Measurements from ENCODE around the gene GPR35.
"Not testable (repeated sequence)": the region's sequence is repeated elsewhere in the genome, so short reads cannot be mapped to it uniquely, and the experiment has no call there.

Gene GPR35

GRCh38 chr2:240642806-240643092 is 17.5 kb downstream of the GPR35 start:
- DNase-seq: no peak

GRCh38 chr2:240643093-240643810 is 18.0 kb downstream of the GPR35 start:
- no peak for DNase-seq

DNA sequence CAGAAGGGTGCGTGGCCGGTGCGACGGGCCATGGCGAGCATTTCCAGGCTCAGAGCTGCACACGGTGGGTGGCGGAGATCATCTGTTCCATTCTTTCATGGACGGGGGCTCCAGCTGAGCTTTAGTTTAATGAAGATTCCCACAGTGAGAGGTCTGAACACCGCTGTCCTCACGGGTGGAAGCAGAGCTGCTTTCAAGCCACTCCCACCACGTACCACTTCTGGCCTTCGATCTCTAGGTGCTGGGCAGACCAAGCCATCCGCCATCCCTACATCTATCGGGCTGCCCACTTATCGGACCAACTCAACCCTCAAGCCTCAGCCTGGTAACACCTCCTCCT is 18.5 kb downstream of the GPR35 start:
- no peak for DNase-seq

GRCh38 chr2:240644171-240644651 is 18.9 kb downstream of the GPR35 start:
- DNase-seq: no peak

DNA sequence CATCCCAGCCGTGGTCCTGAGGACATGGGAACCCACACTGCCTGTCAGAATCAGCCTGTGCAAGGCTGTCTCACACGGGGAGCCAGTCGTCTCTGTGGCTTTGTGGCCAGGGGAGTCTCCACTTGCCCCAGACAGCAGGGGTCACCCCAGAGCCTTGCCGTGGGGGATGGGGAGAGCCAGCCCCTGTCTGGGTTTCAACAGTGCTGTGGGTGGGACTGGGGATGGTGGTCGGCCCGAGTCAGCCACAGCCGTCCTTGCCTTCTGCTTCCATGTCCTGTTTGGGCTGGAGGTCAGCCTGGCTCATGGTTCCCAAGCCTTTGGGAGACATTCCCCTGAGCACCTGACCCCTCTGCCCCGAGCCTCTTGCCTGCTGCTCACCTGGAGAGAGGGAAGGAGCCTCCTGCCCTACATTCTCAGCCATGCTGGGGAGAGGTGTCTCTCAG is 19.6 kb downstream of the GPR35 start:
- no peak for DNase-seq

GRCh38 chr2:240645346-240645745 is 20.1 kb downstream of the GPR35 start:
- DNase-seq: no peak

- no peak for DNase-seq
Observed at GRCh38 chr2:240645801-240646175, 20.5 kb downstream of the GPR35 start.

DNA sequence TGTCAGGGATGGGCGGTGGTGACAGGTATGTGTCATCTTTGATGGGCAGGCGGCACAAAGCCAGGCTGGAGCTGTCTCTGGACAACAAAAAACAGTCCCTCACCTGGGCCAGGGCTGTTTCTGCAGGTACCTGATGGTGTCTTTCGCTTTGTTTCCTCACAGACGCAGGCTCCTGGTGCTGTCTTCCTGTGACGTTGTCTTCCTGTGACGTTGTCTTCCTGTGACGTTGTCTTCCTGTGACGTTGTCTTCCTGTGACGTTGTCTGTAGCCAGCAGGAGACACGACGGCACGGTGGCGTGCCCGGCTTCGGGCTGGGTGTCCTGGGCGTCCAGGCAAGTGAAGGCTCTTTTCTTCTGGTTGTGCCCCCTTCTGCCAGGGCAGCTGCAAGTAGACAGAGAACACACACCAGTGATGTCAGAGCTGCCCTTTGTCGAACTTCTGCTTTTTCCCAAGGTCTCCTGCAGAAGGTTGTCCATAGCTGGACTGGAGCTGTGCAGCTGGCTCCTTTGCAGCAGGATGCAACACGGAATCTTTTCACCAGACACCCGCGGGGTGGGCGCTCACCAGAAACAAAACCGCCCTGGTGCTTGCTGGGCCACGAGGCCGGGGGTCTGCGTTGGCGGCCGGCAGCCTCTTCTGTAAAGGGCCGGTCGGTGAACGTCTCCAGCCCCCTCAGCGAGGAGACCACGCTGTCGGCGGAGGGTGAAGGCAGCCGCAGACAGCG is 21.1 kb downstream of the GPR35 start:
- DNase-seq: no peak

DNA sequence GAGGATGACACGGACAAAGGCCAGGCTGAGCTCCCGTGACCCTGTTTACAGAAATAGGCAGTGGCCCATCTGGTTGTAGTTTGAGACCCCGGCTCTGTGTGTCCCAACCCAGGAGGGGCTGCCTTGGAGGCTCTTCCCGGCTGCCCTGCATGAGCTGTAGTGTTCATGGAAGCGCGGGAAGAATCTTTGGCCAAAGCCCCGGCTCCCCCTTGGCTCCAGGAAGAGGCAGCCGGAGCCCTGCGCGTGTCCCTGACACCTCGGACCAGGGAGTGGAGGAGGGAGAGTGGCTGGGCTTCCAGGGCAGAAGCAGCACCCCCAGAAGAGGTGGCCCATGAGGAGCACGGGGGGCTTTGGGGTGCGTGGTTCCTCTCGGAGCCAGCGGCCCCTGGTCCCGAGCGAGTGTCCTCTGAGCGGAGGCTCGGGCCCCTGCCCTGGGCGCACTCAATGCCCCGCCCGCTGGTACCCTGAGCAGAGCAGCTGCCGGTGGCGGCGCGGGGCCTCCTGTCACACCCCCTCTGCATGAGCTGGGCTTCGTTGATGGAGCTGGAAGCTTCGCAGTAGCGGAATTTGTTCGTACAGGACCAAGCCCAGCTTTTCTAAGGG is 21.7 kb downstream of the GPR35 start:
- no peak for DNase-seq

GRCh38 chr2:240647503-240648154 is 22.3 kb downstream of the GPR35 start:
- no peak for DNase-seq

DNA sequence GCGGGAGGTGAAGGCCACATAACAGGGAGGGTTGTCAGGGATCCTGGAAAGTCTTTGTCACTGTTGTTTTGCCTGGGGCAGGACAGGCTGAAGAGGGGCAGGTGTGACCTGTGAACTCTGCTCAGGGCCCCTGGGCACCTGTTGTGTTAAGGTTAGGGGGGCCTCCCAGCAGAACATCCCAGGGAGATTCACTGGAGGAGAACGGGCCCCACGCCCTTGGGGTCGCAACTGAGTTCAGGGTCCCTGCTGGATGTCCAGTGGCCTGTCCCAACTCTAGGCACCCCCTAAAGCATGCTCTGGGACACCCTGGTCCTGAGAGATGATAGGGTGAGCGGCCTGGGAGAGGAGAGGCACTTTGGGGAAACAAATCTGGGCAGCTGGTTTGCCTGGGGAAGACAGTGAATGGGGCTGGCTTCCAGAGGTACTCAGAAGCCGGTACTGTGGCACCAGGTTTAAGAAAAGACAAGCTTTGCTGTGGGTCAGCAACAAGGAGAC is 22.9 kb downstream of the GPR35 start:
- no peak for DNase-seq

DNA sequence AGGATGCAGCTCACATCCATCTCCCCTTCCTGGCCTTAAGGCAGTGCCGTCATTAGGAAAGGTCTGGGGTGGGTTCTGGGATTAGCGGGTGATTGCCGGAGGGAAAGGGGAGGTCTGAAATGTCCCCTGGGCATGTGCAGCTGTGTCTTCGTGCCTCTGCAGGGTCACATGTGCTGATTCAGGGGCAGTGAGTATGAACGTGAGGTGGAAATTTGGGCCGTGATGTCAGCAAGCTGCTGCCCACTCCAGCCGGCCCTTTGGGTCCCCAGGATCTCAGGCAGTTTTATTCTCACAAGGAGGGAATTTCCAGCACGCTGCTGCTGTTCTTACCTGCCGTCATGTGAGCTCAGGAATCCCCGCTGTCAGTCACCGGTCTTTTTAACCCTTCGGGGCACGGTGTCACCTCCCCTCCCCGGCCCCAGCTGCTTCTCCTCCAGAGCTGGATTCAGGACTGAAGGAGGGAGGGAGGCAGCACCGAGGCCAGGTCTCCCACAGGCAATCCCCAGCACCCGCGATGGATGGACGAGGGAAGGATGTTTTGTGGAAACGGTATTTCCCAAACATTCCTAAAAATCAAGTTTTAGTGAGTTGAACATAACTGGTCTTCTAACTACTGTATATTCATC is 23.5 kb downstream of the GPR35 start:
- no peak for DNase-seq

GRCh38 chr2:240649331-240649730 is 24.1 kb downstream of the GPR35 start:
- no peak for DNase-seq

DNA sequence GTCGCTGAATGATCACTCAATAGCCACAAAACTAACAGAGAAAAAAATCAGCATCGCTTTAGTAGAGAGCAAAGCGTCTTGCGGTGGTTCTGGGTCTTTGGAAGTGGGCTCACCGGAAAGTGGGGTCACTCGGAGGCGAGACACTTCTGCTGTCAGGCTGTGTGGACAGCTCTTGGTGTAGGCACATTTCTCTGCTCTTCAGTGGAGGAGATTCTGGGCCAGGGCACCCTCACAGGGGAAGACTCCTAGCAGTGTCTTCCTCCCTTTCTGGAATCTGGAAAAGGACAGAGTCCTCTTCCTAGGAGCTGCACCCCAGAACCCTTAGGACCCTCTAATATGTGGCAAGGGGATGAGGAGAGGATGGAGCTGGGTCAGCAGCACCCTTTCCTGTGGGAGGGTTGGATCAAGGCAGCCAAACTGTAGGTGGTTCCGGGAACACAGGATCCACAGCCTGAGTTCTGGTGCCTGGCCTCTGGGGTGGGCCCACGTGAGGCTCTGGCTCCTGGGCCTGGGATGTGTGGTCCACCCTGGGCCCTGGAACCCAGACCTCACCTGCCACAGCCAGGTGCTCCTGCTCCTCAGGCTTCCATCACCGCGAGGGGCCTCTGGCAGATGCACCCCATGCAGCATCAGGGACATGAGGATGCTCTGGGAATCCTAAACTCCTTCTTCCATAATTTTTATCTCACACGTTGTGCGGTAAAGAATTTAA is 25.1 kb downstream of the GPR35 start:
- DNase-seq: no peak

GRCh38 chr2:240651185-240651584 is 25.9 kb downstream of the GPR35 start:
- no peak for DNase-seq

- no peak for DNase-seq
Observed at GRCh38 chr2:240655931-240656886, 30.9 kb downstream of the GPR35 start.

GRCh38 chr2:240659883-240660282 is 34.6 kb downstream of the GPR35 start:
- not testable (repeated sequence) for DNase-seq

DNA sequence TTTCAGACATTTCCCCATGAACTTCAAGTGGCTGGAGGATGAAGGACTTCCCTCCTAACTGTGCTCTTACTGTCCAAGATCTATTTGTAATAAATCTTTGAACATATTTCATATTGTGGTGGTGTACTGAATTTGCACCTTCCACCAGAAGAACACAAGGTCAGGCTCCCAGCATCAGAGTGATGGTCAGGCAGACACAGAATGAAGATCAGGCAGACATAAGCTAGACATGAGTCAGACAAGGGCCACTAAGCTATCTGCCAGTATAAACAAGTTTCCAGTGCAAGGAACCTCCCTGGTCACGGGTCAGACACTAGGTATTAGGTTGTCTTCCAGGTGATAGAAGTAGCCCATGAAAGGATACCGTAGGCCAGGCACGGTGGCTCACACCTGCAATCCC is 37.4 kb downstream of the GPR35 start:
- no peak for DNase-seq

DNA sequence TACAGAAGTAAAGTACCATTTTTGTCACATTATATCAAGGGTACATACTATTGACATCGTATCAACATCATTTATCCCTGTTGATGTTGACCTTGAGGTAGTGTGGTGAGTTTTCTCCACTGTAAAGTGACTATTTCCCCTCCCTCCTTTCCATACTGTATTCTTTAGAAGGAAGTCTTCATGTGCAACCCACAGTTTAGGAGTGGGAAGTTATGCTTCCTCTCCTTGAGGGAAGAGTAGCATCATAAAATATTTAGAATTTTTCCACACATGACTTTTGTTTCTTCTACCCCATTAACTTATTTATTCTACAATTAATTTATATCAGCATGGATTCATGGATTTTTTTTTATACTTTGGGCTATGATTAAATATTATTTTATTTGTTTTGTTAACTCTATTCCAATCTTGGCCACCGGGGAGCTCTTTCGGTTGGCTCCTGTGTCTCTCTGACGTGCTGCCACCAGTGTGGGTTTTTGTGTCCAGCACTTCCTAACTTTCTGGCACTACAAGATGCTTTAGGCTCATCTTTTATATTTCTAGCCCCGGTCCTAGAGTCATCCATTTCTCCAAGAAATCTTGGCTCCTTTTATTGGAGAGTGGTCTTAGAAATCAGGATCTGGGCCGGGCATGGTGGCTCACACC is 38.4 kb downstream of the GPR35 start:
- no peak for DNase-seq

DNA sequence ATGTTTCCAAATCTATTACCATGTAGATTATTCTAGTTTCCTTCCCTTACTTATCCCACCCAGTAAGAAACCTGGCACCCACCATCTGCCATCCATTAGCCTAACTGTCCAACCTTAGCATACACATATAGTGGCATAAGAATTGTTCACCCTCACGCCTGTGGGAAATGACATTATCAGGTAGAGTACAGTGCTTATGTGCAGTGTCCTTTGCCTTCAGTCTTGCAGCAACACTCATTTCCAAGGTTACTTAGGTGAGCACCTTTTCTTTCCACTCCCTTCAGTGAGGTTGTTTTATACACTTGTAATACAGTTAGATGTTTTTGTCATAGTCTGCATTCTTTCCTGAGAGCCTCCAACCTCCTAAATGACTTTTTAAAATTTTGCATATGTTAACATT is 39.3 kb downstream of the GPR35 start:
- no peak for DNase-seq

DNA sequence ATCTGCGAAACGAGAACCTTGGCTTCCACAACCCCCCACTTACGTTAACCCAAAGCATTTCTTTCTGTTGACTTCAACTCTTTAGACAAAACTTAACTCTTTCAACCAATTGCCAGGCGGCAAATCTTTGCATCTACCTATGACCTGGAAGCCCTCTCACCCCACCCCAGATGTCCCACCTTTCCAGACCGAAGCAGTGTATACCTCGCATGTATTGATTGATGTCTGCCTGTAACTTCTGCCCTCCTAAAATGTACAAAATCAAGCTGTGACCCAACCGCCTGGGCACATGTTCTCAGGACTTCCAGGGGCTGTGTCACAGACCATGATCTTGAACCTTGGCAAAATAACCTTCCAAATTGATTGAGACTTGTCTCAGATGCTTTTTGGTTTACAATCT is 45.1 kb downstream of the GPR35 start:
- DNase-seq: no peak

Measured in NCI-H1436 (cell line).